H1 (cell line): ENCODE measurements around the gene PGD. TPM values are rescaled to one million over a fixed set of nuclear protein-coding genes. Genes with fewer than 3 reads are reported as not detected.

Experiments
- CTCF ChIA-PET: fragments of 300-600 bp; sonication (Branson Sonifier 250); formaldehyde crosslinking; loops from one replicate; lab custom pipeline; 2021; ENCODE audit not compliant: partially characterized antibody; lab: Charles Lee
- POLR2A ChIA-PET: fragments of 300-600 bp; sonication (Branson Sonifier 250); formaldehyde crosslinking; loops from one replicate; lab custom pipeline; 2021; ENCODE audit warnings: inconsistent platforms; ENCODE audit not compliant: partially characterized antibody; lab: Charles Lee
- DNase-seq, 2 experiments: peaks; one replicate each; pipeline versions ENCODE4 v3.0.0 to v3.0.0-alpha.2; 2010 to 2022; ENCODE audit warnings: low spot score in 2 of 2, low read depth in 1 of 2, mixed read lengths in 1 of 2
- FAIRE-seq: peaks from 2 replicates; lab custom pipeline; 2011; peaks lifted over from hg19 to GRCh38; lab: Jason Lieb, UNC
- H2AFZ ChIP-seq: 2 replicates; pipeline ENCODE4 v1.8.1; 2012; ENCODE audit warnings: low read length, inconsistent platforms
- H2AK5ac ChIP-seq: 2 replicates; pipeline ENCODE4 v1.6.1; 2013; ENCODE audit warnings: low read depth, low read length
- H2BK120ac ChIP-seq: replicated peaks from 2 replicates; pipeline ENCODE3; 2013; ENCODE audit warnings: low read depth, low read length, inconsistent platforms
- H2BK12ac ChIP-seq: 2 replicates; pipeline ENCODE4 v1.6.1; 2013; ENCODE audit warnings: low read depth, low read length
- H2BK15ac ChIP-seq: 2 replicates; pipeline ENCODE4 v1.6.1; 2013; ENCODE audit warnings: low read length
- H2BK20ac ChIP-seq: 2 replicates; pipeline ENCODE4 v1.6.1; 2013; ENCODE audit warnings: low read length
- H2BK5ac ChIP-seq: 2 replicates; pipeline ENCODE4 v1.6.1; 2013; ENCODE audit warnings: low read depth, low read length
- H3K14ac ChIP-seq: 2 replicates; pipeline ENCODE4 v1.6.1; 2013; ENCODE audit warnings: inconsistent platforms; ENCODE audit not compliant: insufficient read length
- H3K18ac ChIP-seq: 2 replicates; pipeline ENCODE4 v1.6.1; 2013; ENCODE audit warnings: low read length; ENCODE audit errors: extremely low read depth
- H3K23ac ChIP-seq: 2 replicates; pipeline ENCODE4 v1.6.1; 2013; ENCODE audit warnings: inconsistent platforms; ENCODE audit not compliant: insufficient read length
- H3K23me2 ChIP-seq: 2 replicates; pipeline ENCODE4 v1.6.1; 2013; ENCODE audit warnings: low read depth, low read length
- H3K27ac ChIP-seq: 2 replicates; pipeline ENCODE4 v1.6.1; 2011; ENCODE audit warnings: low read depth, low read length, inconsistent platforms
- H3K27me3 ChIP-seq, 4 experiments: replicated peaks in 1 of 4; 1 replicate in 1 of 4; 2 replicates in 3 of 4; pipeline versions ENCODE4 v1.6.1 to v1.8.1; 2011 to 2013; ENCODE audit warnings: low read length in 3 of 4, mild to moderate bottlenecking in 3 of 4, inconsistent platforms in 2 of 4, mixed read lengths in 2 of 4, moderate library complexity in 1 of 4; ENCODE audit not compliant: control insufficient read depth in 3 of 4, insufficient read depth in 3 of 4; ENCODE audit errors: extremely low read depth in 1 of 4
- H3K36me3 ChIP-seq, 4 experiments: 2 replicates each; pipeline versions ENCODE4 v1.6.1 to v1.8.1; 2011 to 2013; ENCODE audit warnings: mild to moderate bottlenecking in 4 of 4, low read length in 3 of 4, moderate library complexity in 2 of 4, control low read depth in 1 of 4, inconsistent platforms in 1 of 4; ENCODE audit not compliant: insufficient read depth in 4 of 4, control insufficient read depth in 2 of 4
- H3K4ac ChIP-seq: replicated peaks from 2 replicates; pipeline ENCODE3; 2013; ENCODE audit warnings: low read length, low read depth, mixed read lengths, inconsistent platforms; ENCODE audit not compliant: insufficient read length
- H3K4me1 ChIP-seq, 4 experiments: replicated peaks in 1 of 4; 1 replicate in 1 of 4; 2 replicates in 3 of 4; pipeline versions ENCODE4 v1.6.1 to v1.8.1; 2011 to 2013; ENCODE audit warnings: low read length in 3 of 4, inconsistent platforms in 2 of 4, mixed read lengths in 1 of 4; ENCODE audit not compliant: insufficient read depth in 4 of 4, control insufficient read depth in 3 of 4
- H3K4me2 ChIP-seq, 2 experiments: 2 replicates each; pipeline versions ENCODE4 v1.6.1 to v1.8.1; 2011 to 2013; ENCODE audit warnings: low read depth in 2 of 2, low read length in 2 of 2, control low read depth in 1 of 2, inconsistent platforms in 1 of 2, mild to moderate bottlenecking in 1 of 2; ENCODE audit not compliant: insufficient read depth in 1 of 2
- H3K4me3 ChIP-seq, 4 experiments: fragments of 200-600, 300-600 bp in 1 of 4; sonication (generic), shearing (Covaris generic), sonication (Bioruptor Twin) in 1 of 4; 2 replicates each; pipeline versions ENCODE4 v1.5.1 to v1.8.1; 2011 to 2016; ENCODE audit warnings: low read length in 4 of 4, low read depth in 3 of 4, control low read depth in 2 of 4, inconsistent platforms in 2 of 4, mild to moderate bottlenecking in 2 of 4, mixed read lengths in 1 of 4, moderate library complexity in 1 of 4; ENCODE audit not compliant: insufficient read depth in 2 of 4; ENCODE audit errors: extremely low read depth in 1 of 4
- H3K56ac ChIP-seq: replicated peaks from 2 replicates; pipeline ENCODE3; 2013; ENCODE audit warnings: low read depth, mild to moderate bottlenecking, mixed read lengths, low read length, inconsistent platforms; ENCODE audit not compliant: insufficient read length
- H3K79me1 ChIP-seq: 2 replicates; pipeline ENCODE4 v1.6.1; 2013; ENCODE audit warnings: low read depth, low read length, control low read depth
- H3K79me2 ChIP-seq, 2 experiments: 2 replicates each; pipeline versions ENCODE4 v1.6.1 to v1.8.1; 2012 to 2013; ENCODE audit warnings: low read length in 2 of 2, mild to moderate bottlenecking in 2 of 2, inconsistent platforms in 1 of 2; ENCODE audit not compliant: insufficient read depth in 2 of 2, control insufficient read depth in 1 of 2
- H3K9ac ChIP-seq, 4 experiments: replicated peaks in 1 of 4; 1 replicate in 1 of 4; 2 replicates in 3 of 4; pipeline versions ENCODE4 v1.6.1 to v1.8.1; 2011 to 2013; ENCODE audit warnings: low read depth in 3 of 4, low read length in 3 of 4, control low read depth in 2 of 4, mild to moderate bottlenecking in 2 of 4, moderate library complexity in 2 of 4, inconsistent platforms in 1 of 4; ENCODE audit errors: extremely low read depth in 1 of 4
- H3K9me3 ChIP-seq, 2 experiments: 2 replicates each; pipeline versions ENCODE4 v1.6.1 to v1.8.1; 2012 to 2013; ENCODE audit warnings: mild to moderate bottlenecking in 2 of 2, moderate library complexity in 2 of 2, control low read depth in 1 of 2, inconsistent platforms in 1 of 2, low read depth in 1 of 2, low read length in 1 of 2, mixed read lengths in 1 of 2; ENCODE audit not compliant: insufficient read depth in 2 of 2
- H4K20me1 ChIP-seq, 2 experiments: replicated peaks in 1 of 2; 2 replicates each; pipeline versions ENCODE3 to v1.8.1; 2011 to 2013; ENCODE audit warnings: inconsistent platforms in 2 of 2, low read length in 2 of 2, mild to moderate bottlenecking in 1 of 2; ENCODE audit not compliant: insufficient read depth in 2 of 2, control insufficient read depth in 1 of 2
- H4K5ac ChIP-seq: 2 replicates; pipeline ENCODE4 v1.6.1; 2013; ENCODE audit warnings: low read length, low read depth, mixed read lengths, inconsistent platforms; ENCODE audit not compliant: insufficient read length
- H4K8ac ChIP-seq: 2 replicates; pipeline ENCODE4 v1.8.0; 2013; ENCODE audit warnings: mild to moderate bottlenecking, moderate library complexity, low read length, inconsistent platforms; ENCODE audit not compliant: insufficient read depth; ENCODE audit errors: extremely low read depth
- H4K91ac ChIP-seq: replicated peaks from 2 replicates; pipeline ENCODE3; 2013; ENCODE audit warnings: low read length, mixed read lengths, inconsistent platforms; ENCODE audit not compliant: insufficient read length
- CREB1 ChIP-seq: IDR thresholded peaks from 2 replicates; pipeline ENCODE4 v1.6.1; 2012; ENCODE audit warnings: inconsistent platforms
- EGR1 ChIP-seq: IDR thresholded peaks from 2 replicates; pipeline ENCODE4 v1.6.1; 2011; ENCODE audit warnings: low read depth, low read length, borderline replicate concordance
- GABPA ChIP-seq: IDR thresholded peaks from 2 replicates; pipeline ENCODE4 v1.6.1; 2011; ENCODE audit warnings: mild to moderate bottlenecking, low read length, moderate library complexity, borderline replicate concordance; ENCODE audit not compliant: insufficient read depth
- NANOG ChIP-seq: IDR thresholded peaks from 2 replicates; pipeline ENCODE4 v1.6.1; 2011; ENCODE audit warnings: low read length, low read depth, mild to moderate bottlenecking, inconsistent platforms; ENCODE audit not compliant: insufficient read depth, poor library complexity, severe bottlenecking
- RNF2 ChIP-seq: fragments of 200-900, 300-1000 bp; sonication (generic); IDR thresholded peaks from 2 replicates; pipeline ENCODE4 v1.7.1; 2016; ENCODE audit warnings: borderline replicate concordance, low read depth, mild to moderate bottlenecking, antibody characterized with exemption, low read length; ENCODE audit not compliant: poor library complexity, severe bottlenecking; ENCODE audit errors: missing control alignments
- WGBS, 2 experiments: shearing (Covaris generic) in 1 of 2; methylation state at CpG; one replicate each; pipeline versions ENCODE4 v1.1.6 to v1.1.7; 2013 to 2015; ENCODE audit warnings: low lambda C conversion rate in 2 of 2, mixed read lengths in 2 of 2, inconsistent platforms in 1 of 2, low coverage in 1 of 2, missing lambda C conversion rate in 1 of 2; ENCODE audit not compliant: insufficient replicate concordance in 2 of 2, insufficient coverage in 1 of 2, insufficient read length in 1 of 2; ENCODE audit errors: extremely low coverage in 1 of 2, missing lambda C conversion rate in 1 of 2; 5-methylcytosine and 5-hydroxymethylcytosine counted together
- polyA plus RNA-seq, 7 experiments: library from polyadenylated mRNA; depleted of rRNA in 3 of 7; stranded (reverse) in 5 of 7; unstranded in 2 of 7; fragments of >200 nt in 5 of 7; fragments of 200-250 nt in 2 of 7; gene quantifications; 1 replicate in 5 of 7; 2 replicates in 1 of 7; 4 replicates in 1 of 7; pipeline versions ENCODE4 v1.2.1 to v1.2.3, GENCODE V29; 2011 to 2013; ENCODE audit warnings: missing spikeins in 2 of 7, mixed read lengths in 2 of 7
- total RNA-seq: library from RNA; stranded (reverse); fragmentation: NEBNext Ultra II Directional; extraction: Animal tissue kit (Norgen Biotek cat#: 25700); gene quantifications from 2 replicates; pipeline ENCODE4 v1.2.1, GENCODE V29; 2021

The PGD gene
- total and polyA plus RNA-seq, 2 of the 8 experiments (the other 6 are each of a cell fraction or from before 2014, with no cell fraction given), result 191 to 331 TPM

- Histone ChIP-seq H3K14ac (no peak overlapping the region), H2BK15ac (no peak overlapping the region), H3K4me2 (no peak overlapping the region), H4K91ac (no peak overlapping the region), H2BK12ac (no peak overlapping the region), H3K79me2 (peaks cover 0 to 14% of the 10 kb centered on the region in 2 experiments; a peak in 2 of 4 replicates), H3K9me3 (no peaks in the 10 kb centered on the region), H2BK20ac (no peak overlapping the region), H3K4ac (no peak overlapping the region), H3K18ac (no peak overlapping the region), H3K4me1 (no peaks in the 10 kb centered on the region; a peak in 2 of 7 replicates), H3K9ac (no peak overlapping the region), H4K20me1 (peaks cover 2 to 10% of the 10 kb centered on the region in 2 experiments), H2BK5ac (no peak overlapping the region), H2AK5ac (no peak overlapping the region), H3K36me3 (peaks cover 24 to 62% (median 51%) of the 10 kb centered on the region in 4 experiments), H3K23me2 (peaks cover 6% of the 10 kb centered on the region; the same call in 1 of the 2 replicates), H4K5ac (no peak overlapping the region), H4K8ac (no peak overlapping the region), H3K27me3 (no peaks in the 10 kb centered on the region), H3K4me3 (no peak overlapping the region), H2BK120ac (no peak overlapping the region), H3K23ac (no peak overlapping the region), H3K79me1 (no peaks in the 10 kb centered on the region; the same call in 1 of the 2 replicates), H3K56ac (no peak overlapping the region), H2AFZ (no peak overlapping the region), H3K27ac (no peak overlapping the region)
- TF ChIP-seq RNF2 (no peak), CREB1 (no peak), EGR1 (no peak), NANOG (no peak), GABPA (no peak)
- ChIA-PET POLR2A (interaction anchor here (2.8 kb wide), 1 partner anchor 9 kb away, joined by 13 read pairs; no protein-coding TSS in a partner anchor), CTCF (interaction anchor here (0.7 to 2.5 kb wide), 4 partner anchors 11 to 257 kb away, joined by 3 to 10 read pairs (median 3); partner anchors contain the start of gene KIF1B)
- DNase-seq (no peak), FAIRE-seq (no peak)
- WGBS, 2 experiments, result 91% methylated on average over 2 of the region's 2 CpGs; no CpG with 5 or more reads in 1 of the 2 experiments
These were observed 68.2 kb downstream of the PGD start for GRCh38 chr1:10467078-10467477.
